MCF 10A (cell line): ENCODE results near the gene EPHB1. TPM values are rescaled to one million over a fixed set of nuclear protein-coding genes. Genes with fewer than 3 reads are reported as not detected.

Experiments
- BruUV-seq: library from RNA; stranded (reverse); fragments of 400-500 nt; replicated peaks from 2 replicates; lab custom pipeline; 2021; lab: Mats Ljungman, UMichigan
- CTCF ChIA-PET: fragments of 300-600 bp; sonication (Branson Sonifier 250); formaldehyde crosslinking; extraction: SDS; loops from one replicate; lab custom pipeline; 2021; ENCODE audit warnings: antibody characterized with exemption, inconsistent platforms; lab: Yijun Ruan, JAX
- POLR2A ChIA-PET: fragments of 300-600, 350-650 bp; sonication (Branson Sonifier 250); formaldehyde crosslinking; extraction: SDS; loops from one replicate; lab custom pipeline; 2020; ENCODE audit warnings: antibody characterized with exemption, inconsistent platforms; lab: Yijun Ruan, JAX
- DNase-seq: peaks from one replicate; pipeline ENCODE4 v3.0.0-alpha.2; 2018; ENCODE audit not compliant: unreplicated experiment
- H3K27ac Mint-ChIP-seq: one replicate; pipeline ENCODE4 v1.8.0; 2022; ENCODE audit warnings: mild to moderate bottlenecking, low read depth, mixed read lengths; ENCODE audit not compliant: unreplicated experiment
- H3K27me3 Mint-ChIP-seq: one replicate; pipeline ENCODE4 v1.8.0; 2022; ENCODE audit warnings: mixed read lengths; ENCODE audit not compliant: insufficient read depth, unreplicated experiment
- H3K36me3 Mint-ChIP-seq: one replicate; pipeline ENCODE4 v1.8.0; 2022; ENCODE audit warnings: mild to moderate bottlenecking, moderate library complexity, mixed read lengths; ENCODE audit not compliant: insufficient read depth, unreplicated experiment
- H3K4me1 Mint-ChIP-seq: one replicate; pipeline ENCODE4 v1.8.0; 2022; ENCODE audit warnings: mixed read lengths; ENCODE audit not compliant: insufficient read depth, unreplicated experiment
- H3K4me3 Mint-ChIP-seq: one replicate; pipeline ENCODE4 v1.8.0; 2022; ENCODE audit warnings: mild to moderate bottlenecking, moderate library complexity, mixed read lengths; ENCODE audit not compliant: unreplicated experiment
- H3K9me3 Mint-ChIP-seq: one replicate; pipeline ENCODE4 v1.8.0; 2022; ENCODE audit warnings: mixed read lengths; ENCODE audit not compliant: unreplicated experiment
- CTCF ChIP-seq: fragments of 200-600 bp; IDR thresholded peaks from one replicate; pipeline ENCODE4 v1.8.0; 2022; ENCODE audit warnings: antibody characterized with exemption, mild to moderate bottlenecking; ENCODE audit not compliant: unreplicated experiment
- intact Hi-C: fragments of 100-400 bp; cut with micrococcal nuclease; formaldehyde crosslinking; loops from 2 replicates; pipeline ENCODE4 v1.14.1; 2022
- total RNA-seq: library from RNA; stranded (reverse); gene quantifications from 2 replicates; pipeline ENCODE4 v1.2.3, GENCODE V29; 2022

Gene EPHB1
- total RNA-seq, 1 experiment from 2014 or later: not detected

GRCh38 chr3:134820994-134821393 is 25.9 kb downstream of the EPHB1 start:
- TF ChIP-seq CTCF: no peak
- H3K9me3 Mint-ChIP-seq: no peaks in the 10 kb centered on the region
- intact Hi-C loops: no loop called here
- CTCF ChIA-PET: interaction anchor here (0.5 kb wide), 1 partner anchor 221 kb away, joined by 3 read pairs; no protein-coding TSS in a partner anchor
- H3K36me3 Mint-ChIP-seq: peaks cover 7% of the 10 kb centered on the region
- no peak for DNase-seq
- H3K4me3 Mint-ChIP-seq: no peak overlapping the region
- H3K4me1 Mint-ChIP-seq: no peaks in the 10 kb centered on the region
- POLR2A ChIA-PET: no interaction called here
- no peak overlapping the region for H3K27ac Mint-ChIP-seq
- no peaks in the 10 kb centered on the region for H3K27me3 Mint-ChIP-seq
- BruUV-seq: no TSS peak

- peaks cover 7% of the 10 kb centered on the region for H3K36me3 Mint-ChIP-seq
- BruUV-seq: no TSS peak
- H3K27ac Mint-ChIP-seq: no peak overlapping the region
- CTCF ChIA-PET: interaction anchor here (0.6 to 0.7 kb wide), 2 partner anchors 15 to 487 kb away, joined by 3 to 5 read pairs; no protein-coding TSS in a partner anchor
- DNase-seq: no peak
- no peaks in the 10 kb centered on the region for H3K27me3 Mint-ChIP-seq
- no peaks in the 10 kb centered on the region for H3K4me1 Mint-ChIP-seq
- intact Hi-C loops: no loop called here
- no peak for TF ChIP-seq CTCF
- H3K4me3 Mint-ChIP-seq: no peak overlapping the region
- POLR2A ChIA-PET: no interaction called here
- no peaks in the 10 kb centered on the region for H3K9me3 Mint-ChIP-seq
Observed at GRCh38 chr3:134822090-134822489, 27.0 kb downstream of the EPHB1 start.

GRCh38 chr3:134823679-134824078 is 28.6 kb downstream of the EPHB1 start:
- ChIA-PET CTCF (no interaction called here), POLR2A (no interaction called here)
- H3K27ac Mint-ChIP-seq: no peak overlapping the region
- H3K36me3 Mint-ChIP-seq: peaks cover 7% of the 10 kb centered on the region
- H3K27me3 Mint-ChIP-seq: no peaks in the 10 kb centered on the region
- intact Hi-C loops: no loop called here
- no TSS peak for BruUV-seq
- H3K4me3 Mint-ChIP-seq: no peak overlapping the region
- DNase-seq: no peak
- H3K4me1 Mint-ChIP-seq: no peaks in the 10 kb centered on the region
- TF ChIP-seq CTCF: no peak
- no peaks in the 10 kb centered on the region for H3K9me3 Mint-ChIP-seq

- intact Hi-C loops: no loop called here
- ChIA-PET CTCF (interaction anchor here (1.6 kb wide), 1 partner anchor 31 kb away, joined by 5 read pairs; no protein-coding TSS in a partner anchor), POLR2A (no interaction called here)
Observed at GRCh38 chr3:134824791-134825190, 29.7 kb downstream of the EPHB1 start.

More at GRCh38 chr3:134824791-134825190, 29.7 kb downstream of the EPHB1 start:
- Mint-ChIP-seq H3K27ac (no peak overlapping the region), H3K9me3 (no peaks in the 10 kb centered on the region), H3K4me3 (no peak overlapping the region), H3K4me1 (no peaks in the 10 kb centered on the region), H3K27me3 (no peaks in the 10 kb centered on the region), H3K36me3 (peaks cover 7% of the 10 kb centered on the region)
- DNase-seq: no peak
- TF ChIP-seq CTCF: no peak
- BruUV-seq: no TSS peak
